OCI-LY3 (cell line): ENCODE results near the gene SWAP70.

Experiments used
- CTCF ChIP-seq: fragments of 200-600, 300-600 bp; sonication (generic); IDR thresholded peaks from 2 replicates; pipeline ENCODE4 v1.5.1; 2014; ENCODE audit warnings: antibody characterized with exemption, low read length, low read depth
- EZH2phosphoT487 ChIP-seq: fragments of 200-600 bp; shearing (Covaris generic); IDR thresholded peaks from 2 replicates; pipeline ENCODE4 v1.6.1; 2018; ENCODE audit warnings: antibody characterized with exemption, mixed run types, low read depth

GRCh38 chr11:9784602-9785315 is 120.9 kb downstream of the SWAP70 start:
- TF ChIP-seq CTCF (no peak), EZH2phosphoT487 (no peak)
